ENCODE data around the gene CRKL. TPM values are rescaled to one million over a fixed set of nuclear protein-coding genes. Genes with fewer than 3 reads are reported as not detected.

CRKL gene
- total RNA-seq, 1 donor from 2014 or later = 86.3 TPM

- peak overlapping the region; percentile 69 for H3K4me3 Mint-ChIP-seq (ENCODE audit: low read depth)
- H3K27me3 Mint-ChIP-seq = peaks cover 9% of the 10 kb centered on the region
- no peak for DNase-seq (ENCODE audit: low spot score, unreplicated experiment)
- H3K36me3 Mint-ChIP-seq (ENCODE audit: insufficient read depth) = peaks cover 9% of the 10 kb centered on the region
- no peak overlapping the region for H3K27ac Mint-ChIP-seq
- TF ChIP-seq CTCF (IDR thresholded peaks at IDR 0.05; ENCODE audit: unreplicated experiment) = no peak
- H3K9me3 Mint-ChIP-seq (ENCODE audit: low read depth) = no peaks in the 10 kb centered on the region
- H3K4me1 Mint-ChIP-seq (ENCODE audit: low read depth) = peaks cover 23% of the 10 kb centered on the region
These were observed 40.0 kb downstream of the CRKL start for GRCh38 chr22:20957102-20957682.

- Mint-ChIP-seq H3K27ac (no peak overlapping the region), H3K27me3 (peaks cover 10% of the 10 kb centered on the region), H3K9me3 (ENCODE audit: low read depth) (no peaks in the 10 kb centered on the region), H3K4me3 (ENCODE audit: low read depth) (peak overlapping the region; percentile 69), H3K36me3 (ENCODE audit: insufficient read depth) (peaks cover 4% of the 10 kb centered on the region), H3K4me1 (ENCODE audit: low read depth) (peaks cover 16% of the 10 kb centered on the region)
- no peak for DNase-seq (ENCODE audit: low spot score, unreplicated experiment)
- no peak for TF ChIP-seq CTCF (IDR thresholded peaks at IDR 0.05; ENCODE audit: unreplicated experiment)
These were observed 40.6 kb downstream of the CRKL start for GRCh38 chr22:20957683-20958431.

- Mint-ChIP-seq H3K27me3 (peaks cover 28% of the 10 kb centered on the region), H3K27ac (peak overlapping the region; percentile 38), H3K4me1 (ENCODE audit: low read depth) (peaks cover 11% of the 10 kb centered on the region), H3K4me3 (ENCODE audit: low read depth) (no peak overlapping the region), H3K9me3 (ENCODE audit: low read depth) (no peaks in the 10 kb centered on the region), H3K36me3 (ENCODE audit: insufficient read depth) (no peaks in the 10 kb centered on the region)
- no peak for DNase-seq (ENCODE audit: low spot score, unreplicated experiment)
- no peak for TF ChIP-seq CTCF (IDR thresholded peaks at IDR 0.05; ENCODE audit: unreplicated experiment)
These were observed 42.6 kb downstream of the CRKL start for GRCh38 chr22:20959578-20960461.

- Mint-ChIP-seq H3K27me3 (peaks cover 28% of the 10 kb centered on the region), H3K4me3 (ENCODE audit: low read depth) (no peak overlapping the region), H3K27ac (no peak overlapping the region), H3K36me3 (ENCODE audit: insufficient read depth) (no peaks in the 10 kb centered on the region), H3K4me1 (ENCODE audit: low read depth) (peaks cover 11% of the 10 kb centered on the region), H3K9me3 (ENCODE audit: low read depth) (no peaks in the 10 kb centered on the region)
- DNase-seq (ENCODE audit: low spot score, unreplicated experiment) = no peak
- no peak for TF ChIP-seq CTCF (IDR thresholded peaks at IDR 0.05; ENCODE audit: unreplicated experiment)
These were observed 43.4 kb downstream of the CRKL start for GRCh38 chr22:20960609-20961008.

GRCh38 chr22:20962491-20962945, 45.3 kb downstream of the CRKL start:
- Mint-ChIP-seq H3K27me3 (peaks cover 32% of the 10 kb centered on the region), H3K4me1 (ENCODE audit: low read depth) (peaks cover 11% of the 10 kb centered on the region), H3K9me3 (ENCODE audit: low read depth) (no peaks in the 10 kb centered on the region), H3K36me3 (ENCODE audit: insufficient read depth) (no peaks in the 10 kb centered on the region), H3K4me3 (ENCODE audit: low read depth) (no peak overlapping the region), H3K27ac (no peak overlapping the region)
- no peak for TF ChIP-seq CTCF (IDR thresholded peaks at IDR 0.05; ENCODE audit: unreplicated experiment)
- DNase-seq (ENCODE audit: low spot score, unreplicated experiment) = no peak

All from progenitor cell of endocrine pancreas (in vitro differentiated cells).